Esophagus muscularis mucosa (tissue), 4 donors: ENCODE data around the gene GRIK4. TPM values are rescaled to one million over a fixed set of nuclear protein-coding genes. Genes with fewer than 3 reads are reported as not detected.
A peak's percentile ranks its signal among the peaks of the same experiment; 100 is the strongest.

Experiments used
- DNase-seq: peaks from one replicate; pipeline ENCODE4 v3.0.0-alpha.2; 2017; ENCODE audit errors: extremely low spot score
- H3K27ac ChIP-seq, 4 donors: fragments of 200-600 bp; sonication (generic); replicated peaks in 1 of 4; 1 replicate in 3 of 4; 2 replicates in 1 of 4; pipeline ENCODE4 v1.5.1; 2016 to 2019; ENCODE audit warnings: mild to moderate bottlenecking in 1 of 4
- H3K27me3 ChIP-seq, 4 donors: fragments of 200-600 bp; sonication (generic); one replicate each; pipeline versions ENCODE4 v1.5.1 to v1.6.0; 2016 to 2019
- H3K36me3 ChIP-seq, 4 donors: fragments of 200-600 bp; sonication (generic); one replicate each; pipeline ENCODE4 v1.5.1; 2016 to 2019
- H3K4me1 ChIP-seq, 4 donors: fragments of 200-600 bp; sonication (generic); one replicate each; pipeline ENCODE4 v1.5.1; 2016 to 2019
- H3K4me3 ChIP-seq, 4 donors: fragments of 200-600 bp; sonication (generic); 1 replicate in 2 of 4; 2 replicates in 2 of 4; pipeline ENCODE4 v1.5.1; 2016 to 2019; ENCODE audit warnings: mild to moderate bottlenecking in 4 of 4, moderate library complexity in 1 of 4
- H3K9me3 ChIP-seq, 4 donors: fragments of 200-600 bp; sonication (generic); 1 replicate in 3 of 4; 2 replicates in 1 of 4; pipeline ENCODE4 v1.5.1; 2016 to 2019
- EP300 ChIP-seq: sonication (generic); formaldehyde crosslinking; IDR thresholded peaks from one replicate; pipeline ENCODE4 v1.6.1; 2017; ENCODE audit warnings: antibody characterized with exemption
- POLR2A ChIP-seq: fragments of 450-650 bp; IDR thresholded peaks from one replicate; pipeline ENCODE4 v1.6.1; 2017; ENCODE audit warnings: antibody characterized with exemption, moderate library complexity, mild to moderate bottlenecking, low read depth
- POLR2AphosphoS5 ChIP-seq, 2 donors: sonication (generic); formaldehyde crosslinking; IDR thresholded peaks; one replicate each; pipeline ENCODE4 v1.6.1; 2017; ENCODE audit warnings: antibody characterized with exemption in 2 of 2
- WGBS: methylation state at CpG from one replicate; pipeline ENCODE4 v1.1.5; 2018; 5-methylcytosine and 5-hydroxymethylcytosine counted together
- intact Hi-C: fragments of 100-400 bp; cut with DNase I; formaldehyde crosslinking; loops from one replicate; pipeline ENCODE4 v1.15.1; 2023
- total RNA-seq, 4 donors: library from RNA; depleted of rRNA; stranded (reverse); fragments of >200 nt; gene quantifications; one replicate each; pipeline versions ENCODE4 v1.1.0 to v1.2.1, GENCODE V29; 2016
- TF ChIP-seq, protein P1 (sequence below), 3 experiments: fragments of 200-600 bp in 2 of 3; fragments of 450-650 bp in 1 of 3; sonication (generic) in 2 of 3; IDR thresholded peaks; one replicate each; pipeline ENCODE4 v1.5.1; 2017 to 2019; ENCODE audit warnings: antibody characterized with exemption in 3 of 3, mild to moderate bottlenecking in 2 of 3, moderate library complexity in 1 of 3

The GRIK4 gene
- total RNA-seq, 4 donors from 2014 or later, result 0.13 to 0.83 (median 0.43) TPM

DNA sequence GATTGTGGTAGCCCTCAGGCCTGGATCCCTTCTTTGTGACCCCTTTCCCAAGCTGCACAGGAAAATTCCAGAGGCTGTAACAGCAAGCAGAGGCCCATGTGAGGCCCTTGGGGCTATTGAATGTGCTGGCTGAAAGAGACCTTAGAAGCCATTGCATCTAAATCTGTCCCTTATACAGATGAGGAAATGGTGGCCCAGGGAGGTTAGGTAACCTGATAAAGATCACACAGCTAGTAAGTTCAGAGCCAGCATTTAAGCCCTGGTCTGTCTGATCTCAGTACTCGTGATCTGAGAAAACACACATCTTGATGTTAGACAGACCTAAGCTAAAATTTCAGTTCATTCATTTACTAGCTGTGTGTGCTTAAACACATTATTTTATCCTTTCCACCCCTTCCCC, 396.4 kb downstream of the GRIK4 start:
- Histone ChIP-seq H3K4me1 (no peaks in the 10 kb centered on the region), H3K27me3 (peaks cover 0 to 16% (median 0%) of the 10 kb centered on the region in 4 donors), H3K27ac (no peak overlapping the region), H3K9me3 (no peaks in the 10 kb centered on the region), H3K36me3 (no peaks in the 10 kb centered on the region), H3K4me3 (no peak overlapping the region)
- no peak for DNase-seq
- intact Hi-C loops, result no loop called here
- WGBS, result 67% methylated on average over 1 of the region's 1 CpG
- TF ChIP-seq, protein P1, sequence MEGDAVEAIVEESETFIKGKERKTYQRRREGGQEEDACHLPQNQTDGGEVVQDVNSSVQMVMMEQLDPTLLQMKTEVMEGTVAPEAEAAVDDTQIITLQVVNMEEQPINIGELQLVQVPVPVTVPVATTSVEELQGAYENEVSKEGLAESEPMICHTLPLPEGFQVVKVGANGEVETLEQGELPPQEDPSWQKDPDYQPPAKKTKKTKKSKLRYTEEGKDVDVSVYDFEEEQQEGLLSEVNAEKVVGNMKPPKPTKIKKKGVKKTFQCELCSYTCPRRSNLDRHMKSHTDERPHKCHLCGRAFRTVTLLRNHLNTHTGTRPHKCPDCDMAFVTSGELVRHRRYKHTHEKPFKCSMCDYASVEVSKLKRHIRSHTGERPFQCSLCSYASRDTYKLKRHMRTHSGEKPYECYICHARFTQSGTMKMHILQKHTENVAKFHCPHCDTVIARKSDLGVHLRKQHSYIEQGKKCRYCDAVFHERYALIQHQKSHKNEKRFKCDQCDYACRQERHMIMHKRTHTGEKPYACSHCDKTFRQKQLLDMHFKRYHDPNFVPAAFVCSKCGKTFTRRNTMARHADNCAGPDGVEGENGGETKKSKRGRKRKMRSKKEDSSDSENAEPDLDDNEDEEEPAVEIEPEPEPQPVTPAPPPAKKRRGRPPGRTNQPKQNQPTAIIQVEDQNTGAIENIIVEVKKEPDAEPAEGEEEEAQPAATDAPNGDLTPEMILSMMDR (IDR thresholded peaks at IDR 0.05), result no peak
- no peak for TF ChIP-seq EP300
- no peak for TF ChIP-seq POLR2AphosphoS5 (IDR thresholded peaks at IDR 0.05)

DNA sequence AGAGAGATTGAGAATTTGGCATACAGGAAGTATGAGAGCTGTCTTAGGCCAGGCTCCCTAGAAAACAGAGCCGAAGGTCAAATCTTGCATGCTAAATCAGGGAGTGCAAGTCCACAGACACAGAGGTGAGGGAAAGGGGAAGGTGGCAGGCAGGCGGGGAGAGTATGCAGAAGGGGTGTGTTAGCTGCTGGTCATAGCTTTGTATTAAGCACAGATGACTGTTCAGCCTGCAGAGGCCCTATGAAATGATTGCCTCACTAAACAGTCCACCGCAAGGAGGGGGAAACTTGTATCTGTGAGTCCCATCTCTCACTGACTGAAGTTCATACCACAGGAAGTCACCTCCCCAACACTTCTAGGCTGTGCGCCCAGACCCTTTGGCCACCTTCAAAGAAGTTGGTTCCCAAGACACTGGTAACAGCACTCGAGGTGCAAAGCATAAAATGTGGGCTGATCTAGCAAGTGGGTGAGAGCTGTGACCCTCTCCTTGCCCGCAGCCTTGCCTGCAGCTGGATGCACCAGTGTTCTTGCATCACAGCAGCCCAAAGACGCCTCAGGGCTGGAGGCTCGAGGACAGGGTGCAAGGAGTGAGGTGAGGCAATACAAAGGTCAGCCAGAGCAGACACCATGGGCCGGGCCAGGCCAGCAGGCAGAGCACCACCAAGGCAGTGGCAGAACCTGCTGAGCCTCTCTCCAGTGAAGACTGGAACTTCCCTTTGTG, 397.1 kb downstream of the GRIK4 start:
- intact Hi-C loops, result no loop called here
- H3K27me3 ChIP-seq, result peaks cover 0 to 9% (median 0%) of the 10 kb centered on the region in 4 donors
- 69% methylated on average over 9 of the region's 9 CpGs for WGBS
- no peaks in the 10 kb centered on the region for H3K36me3 ChIP-seq
- no peak for TF ChIP-seq EP300
- TF ChIP-seq, protein P1 (IDR thresholded peaks at IDR 0.05), result no peak
- no peak for TF ChIP-seq POLR2AphosphoS5 (IDR thresholded peaks at IDR 0.05)
- TF ChIP-seq POLR2A, result no peak
- H3K27ac ChIP-seq, result no peak overlapping the region
- H3K4me1 ChIP-seq, result no peaks in the 10 kb centered on the region
- no peak for DNase-seq
- no peak overlapping the region for H3K4me3 ChIP-seq
- H3K9me3 ChIP-seq, result no peaks in the 10 kb centered on the region

DNA sequence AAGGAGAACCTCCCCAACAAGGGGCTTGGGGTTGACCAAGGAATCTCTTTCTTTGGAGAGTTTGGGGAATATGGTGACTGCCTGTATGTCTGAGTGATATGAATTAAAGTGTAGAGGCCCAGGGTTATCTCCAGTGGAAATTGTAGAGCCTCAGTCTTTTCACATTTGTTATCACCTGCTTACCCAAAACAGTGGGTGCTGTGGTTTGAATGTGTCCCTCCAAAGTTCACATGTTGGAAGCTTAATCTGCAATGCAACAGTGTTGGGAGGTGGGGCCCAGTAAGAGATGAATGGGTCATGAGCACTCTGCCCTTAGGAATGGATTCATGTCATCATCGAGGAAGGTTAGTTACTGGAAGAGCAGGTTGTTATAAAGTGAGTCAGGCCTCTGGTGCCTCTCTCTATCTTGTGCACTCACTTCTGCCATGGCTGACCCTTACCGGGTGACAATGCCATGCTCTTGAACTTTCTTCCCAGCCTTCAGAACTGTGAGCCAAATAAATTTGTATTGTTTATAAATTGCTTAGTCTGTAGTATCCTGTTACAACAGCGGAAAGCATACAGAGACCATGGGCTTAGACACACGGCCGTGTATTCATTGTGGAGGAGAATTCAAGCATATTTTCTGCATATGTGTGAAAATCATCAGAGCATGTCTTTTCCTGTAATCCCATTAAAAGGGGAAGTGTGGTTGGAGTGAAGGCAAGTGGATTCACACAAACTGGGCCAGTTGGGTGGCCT, 398.3 kb downstream of the GRIK4 start:
- Histone ChIP-seq H3K27me3 (peaks cover 0 to 10% (median 0%) of the 10 kb centered on the region in 4 donors), H3K36me3 (no peaks in the 10 kb centered on the region), H3K4me3 (no peak overlapping the region), H3K9me3 (no peaks in the 10 kb centered on the region), H3K27ac (no peak overlapping the region), H3K4me1 (no peaks in the 10 kb centered on the region)
- intact Hi-C loops, result no loop called here
- no peak for DNase-seq
- no peak for TF ChIP-seq POLR2AphosphoS5 (IDR thresholded peaks at IDR 0.05)
- no peak for TF ChIP-seq POLR2A
- TF ChIP-seq EP300, result no peak
- WGBS, result 87% methylated on average over 5 of the region's 5 CpGs

DNA sequence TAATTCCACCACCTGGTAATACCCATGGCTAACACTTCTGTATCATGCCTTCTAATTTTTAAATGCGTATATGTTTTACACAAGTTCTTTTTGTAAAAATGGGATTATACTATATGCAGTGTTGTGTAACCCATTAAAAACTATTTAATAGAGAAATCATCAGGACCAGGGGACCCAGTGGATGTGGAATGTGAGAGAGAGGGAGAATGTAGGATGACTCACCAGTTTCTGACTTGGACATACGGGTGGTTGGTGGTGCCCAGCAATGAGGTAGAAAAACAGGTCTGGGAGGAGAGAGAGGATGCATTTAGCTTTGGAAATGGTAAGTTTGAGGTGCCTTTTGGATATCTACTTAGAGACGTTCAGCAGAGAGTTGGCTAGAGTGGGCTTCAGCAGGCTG, 400.4 kb downstream of the GRIK4 start:
- Histone ChIP-seq H3K4me3 (no peak overlapping the region), H3K9me3 (no peaks in the 10 kb centered on the region), H3K27me3 (peaks cover 0 to 21% (median 0%) of the 10 kb centered on the region in 4 donors), H3K4me1 (no peaks in the 10 kb centered on the region), H3K36me3 (no peaks in the 10 kb centered on the region), H3K27ac (no peak overlapping the region)
- WGBS, result 85% methylated on average over 3 of the region's 3 CpGs
- intact Hi-C loops, result no loop called here
- TF ChIP-seq, protein P1 (IDR thresholded peaks at IDR 0.05), result no peak
- no peak for TF ChIP-seq EP300
- no peak for TF ChIP-seq POLR2AphosphoS5 (IDR thresholded peaks at IDR 0.05)
- no peak for TF ChIP-seq POLR2A
- no peak for DNase-seq

DNA sequence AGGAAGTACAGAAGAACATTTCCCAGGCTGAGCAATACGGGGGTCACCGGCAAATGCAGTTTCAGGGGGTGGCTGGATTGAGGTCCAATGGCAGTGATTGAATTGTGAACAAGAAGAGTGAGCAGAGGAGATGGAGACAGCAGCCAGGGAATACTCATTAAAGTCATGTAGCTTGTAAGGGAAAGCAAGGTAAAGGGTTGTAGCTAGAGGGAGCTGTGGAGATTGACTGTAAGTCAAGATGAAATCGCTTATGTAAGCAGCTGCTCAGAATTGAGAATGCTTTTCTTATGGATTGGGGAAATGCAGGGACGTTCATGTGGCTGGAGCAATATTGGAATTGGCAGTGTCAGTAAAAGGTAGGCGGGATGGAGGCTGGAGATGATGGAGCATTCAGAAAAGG, 401.0 kb downstream of the GRIK4 start:
- Histone ChIP-seq H3K9me3 (no peaks in the 10 kb centered on the region), H3K4me3 (no peak overlapping the region), H3K27me3 (peaks cover 0 to 21% (median 0%) of the 10 kb centered on the region in 4 donors), H3K36me3 (no peaks in the 10 kb centered on the region), H3K27ac (no peak overlapping the region), H3K4me1 (no peaks in the 10 kb centered on the region)
- DNase-seq, result no peak
- WGBS, result 47% methylated on average over 5 of the region's 5 CpGs
- TF ChIP-seq EP300, result no peak
- TF ChIP-seq, protein P1 (IDR thresholded peaks at IDR 0.05), result peak in 1 of 3 experiments; percentile 17
- intact Hi-C loops, result no loop called here
